ENCODE results near the gene C1orf35.

DNA sequence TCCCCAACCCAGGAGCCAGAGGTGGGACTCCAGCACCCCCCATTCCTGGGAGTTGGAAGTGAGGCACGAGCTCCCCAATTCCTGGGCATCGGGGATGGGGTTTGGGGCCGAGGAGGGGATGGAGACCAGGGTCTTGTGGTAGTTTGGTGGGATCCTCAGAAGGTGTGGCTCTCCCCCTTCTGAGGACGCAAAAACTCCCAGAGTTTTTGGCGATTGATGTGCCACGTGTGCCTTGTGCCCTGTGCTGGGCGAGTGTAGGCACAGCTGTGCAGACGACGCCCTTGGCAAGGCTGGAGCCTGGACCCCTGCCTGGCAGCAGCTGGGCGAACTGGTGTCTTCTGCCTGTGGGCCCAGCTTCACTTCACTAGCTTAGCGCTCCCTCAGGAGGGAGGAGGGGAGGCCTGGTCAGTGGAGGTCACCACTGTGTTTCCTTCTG is 39.6 kb upstream of the C1orf35 start:
- TF ChIP-seq, protein P1, sequence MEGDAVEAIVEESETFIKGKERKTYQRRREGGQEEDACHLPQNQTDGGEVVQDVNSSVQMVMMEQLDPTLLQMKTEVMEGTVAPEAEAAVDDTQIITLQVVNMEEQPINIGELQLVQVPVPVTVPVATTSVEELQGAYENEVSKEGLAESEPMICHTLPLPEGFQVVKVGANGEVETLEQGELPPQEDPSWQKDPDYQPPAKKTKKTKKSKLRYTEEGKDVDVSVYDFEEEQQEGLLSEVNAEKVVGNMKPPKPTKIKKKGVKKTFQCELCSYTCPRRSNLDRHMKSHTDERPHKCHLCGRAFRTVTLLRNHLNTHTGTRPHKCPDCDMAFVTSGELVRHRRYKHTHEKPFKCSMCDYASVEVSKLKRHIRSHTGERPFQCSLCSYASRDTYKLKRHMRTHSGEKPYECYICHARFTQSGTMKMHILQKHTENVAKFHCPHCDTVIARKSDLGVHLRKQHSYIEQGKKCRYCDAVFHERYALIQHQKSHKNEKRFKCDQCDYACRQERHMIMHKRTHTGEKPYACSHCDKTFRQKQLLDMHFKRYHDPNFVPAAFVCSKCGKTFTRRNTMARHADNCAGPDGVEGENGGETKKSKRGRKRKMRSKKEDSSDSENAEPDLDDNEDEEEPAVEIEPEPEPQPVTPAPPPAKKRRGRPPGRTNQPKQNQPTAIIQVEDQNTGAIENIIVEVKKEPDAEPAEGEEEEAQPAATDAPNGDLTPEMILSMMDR (IDR thresholded peaks at IDR 0.05; ENCODE audit: low read depth, low read length), result no peak
- no peak for TF ChIP-seq POLR2A (IDR thresholded peaks at IDR 0.05; ENCODE audit: extremely low read depth, insufficient read length)

All from NB4 (cell line).